ENCODE results near the gene THBS2. TPM values are rescaled to one million over a fixed set of nuclear protein-coding genes. Genes with fewer than 3 reads are reported as not detected.

The THBS2 gene
- total RNA-seq, 1 experiment from 2014 or later = 0.39 TPM

GRCh38 chr6:169194737-169195136 is 58.9 kb downstream of the THBS2 start:
- ATAC-seq (no peak), DNase-seq (ENCODE audit: low read depth, low spot score) (no peak)
- no peaks in the 10 kb centered on the region for H3K9me2 ChIP-seq (ENCODE audit: insufficient read depth)
- ChIA-PET POLR2A (no interaction called here), RAD21 (ENCODE audit: low non-redundant PET in 1 of 2, low total read pairs in 2 of 2, uncharacterized antibody in 2 of 2, unreplicated experiment in 2 of 2) (no interaction called here), CTCF (no interaction called here)
- no peak overlapping the region for H3K4me2 ChIP-seq (ENCODE audit: low read length)
- no peaks in the 10 kb centered on the region for H3K79me2 ChIP-seq (ENCODE audit: insufficient read depth, low read length)
- H3K27me3 ChIP-seq (ENCODE audit: insufficient read depth, low read length) = no peaks in the 10 kb centered on the region
- intact Hi-C loops (cut with micrococcal nuclease) = no loop called here
- BruUV-seq (replicated peaks) = no TSS peak
- H3K4me1 ChIP-seq (ENCODE audit: control insufficient read depth in 1 of 2, insufficient read depth in 2 of 2, low read length in 2 of 2) = no peaks in the 10 kb centered on the region
- H2AFZ ChIP-seq (ENCODE audit: low read depth, low read length, poor library complexity, severe bottlenecking) = no peak overlapping the region
- H3K9me3 ChIP-seq (ENCODE audit: control insufficient read depth in 1 of 2, insufficient read depth in 1 of 2, low read depth in 1 of 2, low read length in 2 of 2) = no peaks in the 10 kb centered on the region
- H3K4me3 ChIP-seq (replicated peaks in 1 of 2; ENCODE audit: low read depth in 1 of 2, low read length in 2 of 2) = no peak overlapping the region
- no peaks in the 10 kb centered on the region for H3K36me3 ChIP-seq (ENCODE audit: control insufficient read depth in 1 of 2, insufficient read depth in 2 of 2, low read length in 2 of 2)
- TF ChIP-seq POLR2AphosphoS5 (IDR thresholded peaks at IDR 0.05; ENCODE audit: low read depth, low read length) (no peak), SP1 (IDR thresholded peaks at IDR 0.05; ENCODE audit: low read depth) (no peak), YY1 (IDR thresholded peaks at IDR 0.05; ENCODE audit: extremely low read depth, insufficient replicate concordance, low read depth, low read length) (no peak), POLR2A (IDR thresholded peaks at IDR 0.05; ENCODE audit: borderline replicate concordance, extremely low read depth, insufficient read depth, insufficient read length) (no peak), TCF7L2 (IDR thresholded peaks at IDR 0.05; ENCODE audit: borderline replicate concordance, extremely low read depth, insufficient read depth, insufficient read length) (no peak), RAD21 (IDR thresholded peaks at IDR 0.05; ENCODE audit: low read depth) (no peak), ZFX (IDR thresholded peaks at IDR 0.05) (no peak), ATF3 (IDR thresholded peaks at IDR 0.05) (no peak), EZH2phosphoT487 (IDR thresholded peaks at IDR 0.05; ENCODE audit: borderline replicate concordance) (no peak), CEBPB (IDR thresholded peaks at IDR 0.05; ENCODE audit: low read depth) (no peak), ZNF274 (IDR thresholded peaks at IDR 0.05; ENCODE audit: low read depth, low read length) (no peak), JUND (IDR thresholded peaks at IDR 0.05) (no peak)
- no peaks in the 10 kb centered on the region for H4K20me1 ChIP-seq (ENCODE audit: insufficient read depth)
- H3K9ac ChIP-seq (ENCODE audit: low read length) = no peak overlapping the region
- no peak overlapping the region for H3K27ac ChIP-seq (ENCODE audit: low read depth, low read length)

DNA sequence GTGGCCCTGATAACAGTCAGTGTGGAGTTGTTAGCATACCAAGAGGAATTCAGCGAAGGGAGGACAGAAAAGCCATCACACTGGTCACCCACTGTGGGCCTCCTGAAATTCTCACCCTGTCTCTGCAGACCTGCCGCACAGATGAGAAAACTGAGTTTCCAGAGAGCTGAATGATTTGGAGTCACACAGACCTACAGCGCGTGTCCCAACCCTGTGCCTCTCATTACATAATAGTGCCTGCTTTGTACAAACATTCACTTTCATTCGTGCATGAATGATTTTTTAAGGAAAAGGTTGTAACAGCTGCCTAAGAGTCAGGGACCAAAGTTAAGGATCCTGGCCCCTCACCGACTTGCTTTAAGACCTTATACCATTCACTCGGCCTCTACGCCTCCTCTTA is 62.7 kb downstream of the THBS2 start:
- Histone ChIP-seq H3K36me3 (ENCODE audit: control insufficient read depth in 1 of 2, insufficient read depth in 2 of 2, low read length in 2 of 2) (no peaks in the 10 kb centered on the region), H3K79me2 (ENCODE audit: insufficient read depth, low read length) (no peaks in the 10 kb centered on the region), H3K4me3 (replicated peaks in 1 of 2; ENCODE audit: low read depth in 1 of 2, low read length in 2 of 2) (no peak overlapping the region), H3K4me2 (ENCODE audit: low read length) (no peak overlapping the region), H3K9ac (ENCODE audit: low read length) (no peak overlapping the region), H3K9me3 (ENCODE audit: control insufficient read depth in 1 of 2, insufficient read depth in 1 of 2, low read depth in 1 of 2, low read length in 2 of 2) (no peaks in the 10 kb centered on the region), H3K27ac (ENCODE audit: low read depth, low read length) (no peak overlapping the region), H3K27me3 (ENCODE audit: insufficient read depth, low read length) (no peaks in the 10 kb centered on the region), H4K20me1 (ENCODE audit: insufficient read depth) (no peaks in the 10 kb centered on the region), H2AFZ (ENCODE audit: low read depth, low read length, poor library complexity, severe bottlenecking) (no peak overlapping the region), H3K9me2 (ENCODE audit: insufficient read depth) (no peaks in the 10 kb centered on the region), H3K4me1 (ENCODE audit: control insufficient read depth in 1 of 2, insufficient read depth in 2 of 2, low read length in 2 of 2) (peaks cover 0 to 5% of the 10 kb centered on the region in 2 experiments; a peak in 1 of 4 replicates)
- BruUV-seq (replicated peaks) = no TSS peak
- ChIA-PET CTCF (no interaction called here), RAD21 (ENCODE audit: low non-redundant PET in 1 of 2, low total read pairs in 2 of 2, uncharacterized antibody in 2 of 2, unreplicated experiment in 2 of 2) (no interaction called here), POLR2A (no interaction called here)
- ATAC-seq (no peak), DNase-seq (ENCODE audit: low read depth, low spot score) (no peak)
- intact Hi-C loops (cut with micrococcal nuclease) = no loop called here
- TF ChIP-seq ELF1 (IDR thresholded peaks at IDR 0.05; ENCODE audit: borderline replicate concordance, low read depth) (no peak), CBX3 (IDR thresholded peaks at IDR 0.05; ENCODE audit: low read depth) (no peak), ATF3 (IDR thresholded peaks at IDR 0.05) (no peak), SRF (IDR thresholded peaks at IDR 0.05; ENCODE audit: low read depth) (no peak), SIN3A (IDR thresholded peaks at IDR 0.05; ENCODE audit: low read depth) (no peak)
- TF ChIP-seq, protein P1, sequence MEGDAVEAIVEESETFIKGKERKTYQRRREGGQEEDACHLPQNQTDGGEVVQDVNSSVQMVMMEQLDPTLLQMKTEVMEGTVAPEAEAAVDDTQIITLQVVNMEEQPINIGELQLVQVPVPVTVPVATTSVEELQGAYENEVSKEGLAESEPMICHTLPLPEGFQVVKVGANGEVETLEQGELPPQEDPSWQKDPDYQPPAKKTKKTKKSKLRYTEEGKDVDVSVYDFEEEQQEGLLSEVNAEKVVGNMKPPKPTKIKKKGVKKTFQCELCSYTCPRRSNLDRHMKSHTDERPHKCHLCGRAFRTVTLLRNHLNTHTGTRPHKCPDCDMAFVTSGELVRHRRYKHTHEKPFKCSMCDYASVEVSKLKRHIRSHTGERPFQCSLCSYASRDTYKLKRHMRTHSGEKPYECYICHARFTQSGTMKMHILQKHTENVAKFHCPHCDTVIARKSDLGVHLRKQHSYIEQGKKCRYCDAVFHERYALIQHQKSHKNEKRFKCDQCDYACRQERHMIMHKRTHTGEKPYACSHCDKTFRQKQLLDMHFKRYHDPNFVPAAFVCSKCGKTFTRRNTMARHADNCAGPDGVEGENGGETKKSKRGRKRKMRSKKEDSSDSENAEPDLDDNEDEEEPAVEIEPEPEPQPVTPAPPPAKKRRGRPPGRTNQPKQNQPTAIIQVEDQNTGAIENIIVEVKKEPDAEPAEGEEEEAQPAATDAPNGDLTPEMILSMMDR (IDR thresholded peaks at IDR 0.05 in 2 of 3, conservative IDR thresholded peaks at IDR 0.05 in 1 of 3; ENCODE audit: borderline replicate concordance in 1 of 3, insufficient read depth in 1 of 3, low read depth in 2 of 3, low read length in 2 of 3) = no peak
- TF ChIP-seq, protein P2, sequence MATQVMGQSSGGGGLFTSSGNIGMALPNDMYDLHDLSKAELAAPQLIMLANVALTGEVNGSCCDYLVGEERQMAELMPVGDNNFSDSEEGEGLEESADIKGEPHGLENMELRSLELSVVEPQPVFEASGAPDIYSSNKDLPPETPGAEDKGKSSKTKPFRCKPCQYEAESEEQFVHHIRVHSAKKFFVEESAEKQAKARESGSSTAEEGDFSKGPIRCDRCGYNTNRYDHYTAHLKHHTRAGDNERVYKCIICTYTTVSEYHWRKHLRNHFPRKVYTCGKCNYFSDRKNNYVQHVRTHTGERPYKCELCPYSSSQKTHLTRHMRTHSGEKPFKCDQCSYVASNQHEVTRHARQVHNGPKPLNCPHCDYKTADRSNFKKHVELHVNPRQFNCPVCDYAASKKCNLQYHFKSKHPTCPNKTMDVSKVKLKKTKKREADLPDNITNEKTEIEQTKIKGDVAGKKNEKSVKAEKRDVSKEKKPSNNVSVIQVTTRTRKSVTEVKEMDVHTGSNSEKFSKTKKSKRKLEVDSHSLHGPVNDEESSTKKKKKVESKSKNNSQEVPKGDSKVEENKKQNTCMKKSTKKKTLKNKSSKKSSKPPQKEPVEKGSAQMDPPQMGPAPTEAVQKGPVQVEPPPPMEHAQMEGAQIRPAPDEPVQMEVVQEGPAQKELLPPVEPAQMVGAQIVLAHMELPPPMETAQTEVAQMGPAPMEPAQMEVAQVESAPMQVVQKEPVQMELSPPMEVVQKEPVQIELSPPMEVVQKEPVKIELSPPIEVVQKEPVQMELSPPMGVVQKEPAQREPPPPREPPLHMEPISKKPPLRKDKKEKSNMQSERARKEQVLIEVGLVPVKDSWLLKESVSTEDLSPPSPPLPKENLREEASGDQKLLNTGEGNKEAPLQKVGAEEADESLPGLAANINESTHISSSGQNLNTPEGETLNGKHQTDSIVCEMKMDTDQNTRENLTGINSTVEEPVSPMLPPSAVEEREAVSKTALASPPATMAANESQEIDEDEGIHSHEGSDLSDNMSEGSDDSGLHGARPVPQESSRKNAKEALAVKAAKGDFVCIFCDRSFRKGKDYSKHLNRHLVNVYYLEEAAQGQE (IDR thresholded peaks at IDR 0.05; ENCODE audit: low read depth) = no peak

Measured in HCT116 (cell line).